GM23338 (cell line): ENCODE data around the gene NXN. TPM values are rescaled to one million over a fixed set of nuclear protein-coding genes. Genes with fewer than 3 reads are reported as not detected.

Source experiments
- ATAC-seq: fragments of 200-7000 bp; cut with Tn5 transposase; 3 replicates; pipeline ENCODE4 v1.9.1; 2020
- DNase-seq: peaks from one replicate; pipeline ENCODE4 v3.0.0-alpha.2; 2015; ENCODE audit warnings: low spot score
- H2AFZ ChIP-seq: fragments of 200-600 bp; sonication (generic); 2 replicates; pipeline ENCODE4 v1.8.0; 2016; ENCODE audit warnings: antibody characterized with exemption, mild to moderate bottlenecking, moderate library complexity
- H3F3A ChIP-seq: fragments of 200-600 bp; sonication (generic); replicated peaks from 2 replicates; pipeline ENCODE4 v1.8.0; 2017; ENCODE audit warnings: antibody characterized with exemption, mixed run types, low read depth
- H3K27ac ChIP-seq: fragments of 200-600 bp; sonication (generic); 2 replicates; pipeline ENCODE4 v1.6.1; 2016; ENCODE audit warnings: low read depth
- H3K27me3 ChIP-seq: fragments of 200-600 bp; sonication (generic); 2 replicates; pipeline ENCODE4 v1.8.0; 2016; ENCODE audit warnings: mild to moderate bottlenecking, mixed run types, moderate library complexity; ENCODE audit not compliant: insufficient read depth
- H3K36me3 ChIP-seq: fragments of 200-600 bp; sonication (generic); 2 replicates; pipeline ENCODE4 v1.8.0; 2016; ENCODE audit warnings: mild to moderate bottlenecking; ENCODE audit not compliant: insufficient read depth
- H3K4me1 ChIP-seq: fragments of 200-600 bp; sonication (generic); 2 replicates; pipeline ENCODE4 v1.8.0; 2016; ENCODE audit warnings: mild to moderate bottlenecking, moderate library complexity; ENCODE audit not compliant: insufficient read depth
- H3K4me2 ChIP-seq: fragments of 200-600 bp; sonication (generic); 2 replicates; pipeline ENCODE4 v1.7.1; 2017; ENCODE audit warnings: mixed run types
- H3K4me3 ChIP-seq: fragments of 200-600 bp; sonication (generic); 2 replicates; pipeline ENCODE4 v1.6.1; 2016; ENCODE audit warnings: mixed run types
- H3K79me2 ChIP-seq: fragments of 200-600 bp; sonication (generic); replicated peaks from 2 replicates; pipeline ENCODE4 v1.8.0; 2017; ENCODE audit warnings: mild to moderate bottlenecking; ENCODE audit not compliant: insufficient read depth
- H3K9me2 ChIP-seq: fragments of 200-600 bp; sonication (generic); 2 replicates; pipeline ENCODE4 v1.8.0; 2017; ENCODE audit not compliant: insufficient read depth
- H4K20me1 ChIP-seq: fragments of 200-600 bp; sonication (generic); replicated peaks from 2 replicates; pipeline ENCODE4 v1.8.0; 2017; ENCODE audit warnings: mild to moderate bottlenecking; ENCODE audit not compliant: insufficient read depth
- H3K27ac Mint-ChIP-seq: 2 replicates; pipeline ENCODE4 v1.8.0; 2020; ENCODE audit warnings: inconsistent platforms, mild to moderate bottlenecking, moderate library complexity, mixed read lengths
- H3K27me3 Mint-ChIP-seq: 3 replicates; pipeline ENCODE4 v1.8.0; 2022; ENCODE audit warnings: low read depth, mild to moderate bottlenecking, moderate library complexity, mixed read lengths, inconsistent platforms; ENCODE audit not compliant: insufficient read depth, poor library complexity
- H3K36me3 Mint-ChIP-seq: 3 replicates; pipeline ENCODE4 v1.8.0; 2021; ENCODE audit warnings: low read depth, mild to moderate bottlenecking, inconsistent platforms, moderate library complexity, mixed read lengths
- H3K4me1 Mint-ChIP-seq: 3 replicates; pipeline ENCODE4 v1.8.0; 2020; ENCODE audit warnings: mild to moderate bottlenecking, inconsistent platforms, mixed read lengths
- H3K4me3 Mint-ChIP-seq: 3 replicates; pipeline ENCODE4 v1.8.0; 2021; ENCODE audit warnings: moderate library complexity, mild to moderate bottlenecking, inconsistent platforms, mixed read lengths
- H3K9me3 Mint-ChIP-seq: 3 replicates; pipeline ENCODE4 v1.8.0; 2020; ENCODE audit warnings: moderate library complexity, mild to moderate bottlenecking, inconsistent platforms, mixed read lengths
- CREB1 ChIP-seq: fragments of 250-450 bp; sonication (Bioruptor Pico); IDR thresholded peaks from 2 replicates; pipeline ENCODE4 v1.5.0; 2020; ENCODE audit warnings: low read depth, mild to moderate bottlenecking, moderate library complexity
- CTCF ChIP-seq, 2 experiments: fragments of 200-600 bp in 1 of 2; sonication (generic) in 1 of 2; conservative IDR thresholded peaks; 2 replicates each; pipeline versions ENCODE4 v1.5.1 to v1.6.1; 2016 to 2017; ENCODE audit warnings: antibody characterized with exemption in 2 of 2, low read depth in 2 of 2, mild to moderate bottlenecking in 2 of 2, moderate library complexity in 1 of 2
- ETS1 ChIP-seq: IDR thresholded peaks from 2 replicates; pipeline ENCODE4 v1.6.1; 2016; ENCODE audit warnings: antibody characterized with exemption
- EZH2 ChIP-seq: fragments of 200-600 bp; sonication (generic); IDR thresholded peaks from one replicate; pipeline ENCODE4 v1.8.0; 2017; ENCODE audit warnings: antibody characterized with exemption, mild to moderate bottlenecking, low read depth; ENCODE audit not compliant: unreplicated experiment
- EZH2phosphoT487 ChIP-seq: fragments of 200-600 bp; sonication (generic); IDR thresholded peaks from one replicate; pipeline ENCODE4 v1.8.1; 2018; ENCODE audit warnings: antibody characterized with exemption; ENCODE audit not compliant: unreplicated experiment
- JUNB ChIP-seq: IDR thresholded peaks from one replicate; pipeline ENCODE4 v1.6.1; 2016; ENCODE audit warnings: antibody characterized with exemption; ENCODE audit not compliant: unreplicated experiment
- NANOG ChIP-seq: IDR thresholded peaks from 2 replicates; pipeline ENCODE4 v1.6.1; 2016; ENCODE audit warnings: antibody characterized with exemption, borderline replicate concordance
- POLR2AphosphoS5 ChIP-seq: IDR thresholded peaks from 2 replicates; pipeline ENCODE4 v1.6.1; 2016; ENCODE audit warnings: antibody characterized with exemption, low read depth
- REST ChIP-seq: IDR thresholded peaks from one replicate; pipeline ENCODE4 v1.6.1; 2018; ENCODE audit warnings: antibody characterized with exemption; ENCODE audit not compliant: unreplicated experiment
- STAT1 ChIP-seq: IDR thresholded peaks from one replicate; pipeline ENCODE4 v1.6.1; 2016; ENCODE audit warnings: antibody characterized with exemption; ENCODE audit not compliant: unreplicated experiment
- ZNF114 ChIP-seq: fragments of 250-450 bp; sonication (Bioruptor Pico); IDR thresholded peaks from 2 replicates; pipeline ENCODE4 v1.5.0; 2020; ENCODE audit warnings: mild to moderate bottlenecking, moderate library complexity
- ZNF331 ChIP-seq: fragments of 250-450 bp; sonication (Bioruptor Pico); IDR thresholded peaks from 2 replicates; pipeline ENCODE4 v1.5.0; 2020; ENCODE audit warnings: low read depth, mild to moderate bottlenecking, moderate library complexity
- ZNF462 ChIP-seq: fragments of 250-450 bp; sonication (Bioruptor Pico); IDR thresholded peaks from 2 replicates; pipeline ENCODE4 v1.5.0; 2020; ENCODE audit warnings: mild to moderate bottlenecking, moderate library complexity
- polyA plus RNA-seq: library from polyadenylated mRNA; unstranded; fragments of >200 nt; fragmentation: Nextera tagmentation; extraction: Ambion mirVana; gene quantifications from 2 replicates; pipeline ENCODE4 v1.2.1, GENCODE V29; 2016
- total RNA-seq: library from RNA; depleted of rRNA; stranded (reverse); fragments of >200 nt; shearing (Covaris generic); gene quantifications from 2 replicates; pipeline ENCODE4 v1.2.3, GENCODE V29; 2014

NXN gene
- total and polyA plus RNA-seq, 2 experiments from 2014 or later, result 31.8 to 105 TPM

- Histone ChIP-seq H3K9me2 (no peaks in the 10 kb centered on the region), H3K4me1 (no peaks in the 10 kb centered on the region), H3K27me3 (no peaks in the 10 kb centered on the region), H3K4me2 (no peak overlapping the region), H3F3A (no peaks in the 10 kb centered on the region), H3K27ac (no peak overlapping the region), H3K4me3 (no peak overlapping the region), H4K20me1 (no peaks in the 10 kb centered on the region; the same call in 1 of the 2 replicates), H2AFZ (no peak overlapping the region), H3K79me2 (no peaks in the 10 kb centered on the region), H3K36me3 (no peaks in the 10 kb centered on the region)
- DNase-seq (no peak), ATAC-seq (no peak)
- TF ChIP-seq ETS1 (no peak), STAT1 (no peak), ZNF114 (CRISPR knock-in tag) (no peak), NANOG (no peak), EZH2phosphoT487 (no peak), POLR2AphosphoS5 (no peak), ZNF331 (CRISPR knock-in tag) (no peak), REST (no peak), CREB1 (no peak), EZH2 (no peak), ZNF462 (CRISPR knock-in tag) (no peak), JUNB (no peak), CTCF (conservative IDR thresholded peaks at IDR 0.05; ENCODE audit: low read depth in 2 of 2) (no peak)
- Mint-ChIP-seq H3K9me3 (no peaks in the 10 kb centered on the region; the same call in 2 of the 3 replicates), H3K4me1 (no peaks in the 10 kb centered on the region), H3K27ac (no peak overlapping the region), H3K36me3 (0 out of 3 replicates have a peak, but pooled peaks cover 2% of the 10 kb centered on the region), H3K4me3 (no peak overlapping the region), H3K27me3 (peaks cover 6% of the 10 kb centered on the region)
Observed at GRCh38 chr17:1011760-1012735, 32.5 kb upstream of the NXN start.
